ENCODE results near the gene EIF3A. TPM values are rescaled to one million over a fixed set of nuclear protein-coding genes. Genes with fewer than 3 reads are reported as not detected.

Gene EIF3A
- total and polyA plus RNA-seq, 8 donors: 37.3 to 156 (median 89.8) TPM

GRCh38 chr10:119041326-119041725, 39.3 kb downstream of the EIF3A start:
- H3K27me3 ChIP-seq: no peaks in the 10 kb centered on the region
- H3K27ac ChIP-seq: no peak overlapping the region
- no peak overlapping the region for H3K4me3 ChIP-seq
- WGBS, 5 donors: 84 to 95% (median 92%) methylated on average over 4 of the region's 4 CpGs
- no peaks in the 10 kb centered on the region for H3K9me3 ChIP-seq
- peaks cover 0 to 4% (median 0%) of the 10 kb centered on the region in 4 donors for H3K4me1 ChIP-seq
- TF ChIP-seq POLR2A (IDR thresholded peaks at IDR 0.05) (no peak), POLR2AphosphoS5 (IDR thresholded peaks at IDR 0.05) (no peak), EP300 (IDR thresholded peaks at IDR 0.05) (no peak), CTCF (IDR thresholded peaks at IDR 0.05) (no peak)
- no peak for DNase-seq
- intact Hi-C loops (cut with DNase I; ENCODE audit: low total_unique reads): no loop called here
- peaks cover 89 to 100% (median 100%) of the 10 kb centered on the region in 4 donors for H3K36me3 ChIP-seq

GRCh38 chr10:119039161-119039560, 41.5 kb downstream of the EIF3A start:
- 56 to 88% (median 79%) methylated on average over 1 of the region's 1 CpG for WGBS, 5 donors
- Histone ChIP-seq H3K27ac (no peak overlapping the region), H3K4me1 (no peaks in the 10 kb centered on the region), H3K4me3 (no peak overlapping the region), H3K36me3 (peaks cover 85 to 100% (median 96%) of the 10 kb centered on the region in 4 donors), H3K27me3 (no peaks in the 10 kb centered on the region), H3K9me3 (no peaks in the 10 kb centered on the region)
- no peak for DNase-seq
- intact Hi-C loops (cut with DNase I; ENCODE audit: low total_unique reads): no loop called here
- TF ChIP-seq POLR2A (IDR thresholded peaks at IDR 0.05): no peak
- TF ChIP-seq CTCF (IDR thresholded peaks at IDR 0.05): no peak
- TF ChIP-seq POLR2AphosphoS5 (IDR thresholded peaks at IDR 0.05): no peak
- no peak for TF ChIP-seq EP300 (IDR thresholded peaks at IDR 0.05)

- Histone ChIP-seq H3K9me3 (no peaks in the 10 kb centered on the region), H3K4me1 (peaks cover 17 to 39% (median 33%) of the 10 kb centered on the region in 4 donors), H3K27ac (no peak overlapping the region), H3K27me3 (no peaks in the 10 kb centered on the region), H3K36me3 (peaks cover 17 to 49% (median 40%) of the 10 kb centered on the region in 4 donors), H3K4me3 (peak overlapping the region in 1 of 4 donors; percentile 66)
- intact Hi-C loops (cut with DNase I; ENCODE audit: low total_unique reads): no loop called here
- peak in 1 of 2 donors; percentile 31 for DNase-seq
- TF ChIP-seq EP300 (IDR thresholded peaks at IDR 0.05): no peak
- TF ChIP-seq POLR2A (IDR thresholded peaks at IDR 0.05): no peak
- TF ChIP-seq POLR2AphosphoS5 (IDR thresholded peaks at IDR 0.05): no peak
- no peak for TF ChIP-seq CTCF (IDR thresholded peaks at IDR 0.05)
- WGBS, 5 donors: 52 to 69% (median 56%) methylated on average over 7 of the region's 7 CpGs
Measured at GRCh38 chr10:119031496-119032059, 49.0 kb downstream of the EIF3A start.

- Histone ChIP-seq H3K27ac (peak overlapping the region in 3 of 5 donors; percentile 77 to 87 (median 85)), H3K36me3 (peaks cover 9 to 40% (median 30%) of the 10 kb centered on the region in 4 donors), H3K4me1 (peaks cover 26 to 49% (median 42%) of the 10 kb centered on the region in 4 donors), H3K9me3 (no peaks in the 10 kb centered on the region), H3K27me3 (no peaks in the 10 kb centered on the region), H3K4me3 (peak overlapping the region; percentile 64 to 94 (median 74))
- 4 to 19% (median 6%) methylated on average over 18 to 65 of the region's 65 CpGs for WGBS, 5 donors
- TF ChIP-seq CTCF (IDR thresholded peaks at IDR 0.05) (no peak), EP300 (IDR thresholded peaks at IDR 0.05) (no peak), POLR2AphosphoS5 (IDR thresholded peaks at IDR 0.05) (no peak), POLR2A (IDR thresholded peaks at IDR 0.05) (no peak)
- intact Hi-C loops (cut with DNase I; ENCODE audit: low total_unique reads): no loop called here
- DNase-seq: peak; percentile 53 to 80
Measured at GRCh38 chr10:119030421-119031250, 50.0 kb downstream of the EIF3A start.

All from stomach (tissue), 9 donors.